Suppressor macrophage treated with lipopolysaccharide for 4 hours (primary cell): ENCODE results near the gene GLMN.

Source experiments
- DNase-seq: peaks from one replicate; pipeline ENCODE4 v3.0.0-alpha.2; 2020

The GLMN gene

GRCh38 chr1:92298573-92299476 lies at the start of gene GLMN, which contains the start of gene RPAP2:
TSS of gene GLMN (minus strand) at chr1:92298987. CDS start at chr1:92297999, 988 bp downstream.
TSS of gene RPAP2 (plus strand) at chr1:92299059. CDS start at chr1:92299074, 15 bp downstream.
- peak; percentile 92 for DNase-seq

- peak; percentile 34 for DNase-seq
Observed at GRCh38 chr1:92346866-92347640, 48.3 kb upstream of the GLMN start.

- DNase-seq = no peak
Observed at GRCh38 chr1:92343061-92343460, 44.3 kb upstream of the GLMN start.

GRCh38 chr1:92342401-92342800 lies 43.6 kb upstream of the GLMN start:
- DNase-seq = no peak

GRCh38 chr1:92340154-92340553 lies 41.4 kb upstream of the GLMN start:
- no peak for DNase-seq

- DNase-seq = no peak
Observed at GRCh38 chr1:92333668-92334067, 34.9 kb upstream of the GLMN start.

GRCh38 chr1:92329347-92330129 lies 30.8 kb upstream of the GLMN start:
- no peak for DNase-seq

GRCh38 chr1:92327794-92328193 lies 29.0 kb upstream of the GLMN start:
- no peak for DNase-seq

GRCh38 chr1:92326681-92327080 lies 27.9 kb upstream of the GLMN start:
- no peak for DNase-seq

GRCh38 chr1:92324784-92325183 lies 26.0 kb upstream of the GLMN start:
- no peak for DNase-seq

- DNase-seq = no peak
Observed at GRCh38 chr1:92323473-92324453, 25.0 kb upstream of the GLMN start.

- no peak for DNase-seq
Observed at GRCh38 chr1:92317836-92318493, 19.2 kb upstream of the GLMN start.

GRCh38 chr1:92315766-92316599 lies 17.2 kb upstream of the GLMN start:
- no peak for DNase-seq

- DNase-seq = no peak
Observed at GRCh38 chr1:92314024-92314423, 15.2 kb upstream of the GLMN start.

GRCh38 chr1:92310185-92310597 lies 11.4 kb upstream of the GLMN start:
- DNase-seq = peak; percentile 52

- DNase-seq = no peak
Observed at GRCh38 chr1:92307980-92308379, 9.2 kb upstream of the GLMN start.

GRCh38 chr1:92306020-92306419 lies 7.2 kb upstream of the GLMN start:
- DNase-seq = no peak

GRCh38 chr1:92301021-92301420 lies 2.2 kb upstream of the GLMN start:
- no peak for DNase-seq

GRCh38 chr1:92299477-92300150 lies 827 bp upstream of the GLMN start:
- DNase-seq = no peak

- DNase-seq = peak; percentile 8
Observed at GRCh38 chr1:92298213-92298572, 594 bp downstream of the GLMN start.
